Right lobe of liver (tissue), 6 donors: Measurements from ENCODE around the gene PRC1. TPM values are rescaled to one million over a fixed set of nuclear protein-coding genes. Genes with fewer than 3 reads are reported as not detected.

Source experiments
- ATAC-seq, 4 donors: fragments of 200-7000 bp; cut with Tn5 transposase; one replicate each; pipeline ENCODE4 v1.9.1; 2020; ENCODE audit warnings: mild to moderate bottlenecking in 4 of 4, moderate library complexity in 4 of 4
- DNase-seq, 3 donors: peaks; one replicate each; pipeline ENCODE4 v3.0.0-alpha.2; 2020
- H3K27ac ChIP-seq, 3 donors: fragments of 200-600 bp; one replicate each; pipeline ENCODE4 v1.8.0; 2022
- H3K27me3 ChIP-seq, 2 donors: fragments of 200-600 bp; one replicate each; pipeline ENCODE4 v1.8.0; 2022
- H3K36me3 ChIP-seq, 4 donors: fragments of 200-600 bp; sonication (generic) in 1 of 4; one replicate each; pipeline versions ENCODE4 v1.5.1 to v1.8.0; 2017 to 2022; ENCODE audit warnings: control low read depth in 1 of 4
- H3K4me1 ChIP-seq, 4 donors: fragments of 200-600 bp; sonication (generic) in 1 of 4; one replicate each; pipeline versions ENCODE4 v1.5.1 to v1.8.0; 2017 to 2022; ENCODE audit warnings: control low read depth in 1 of 4
- H3K4me3 ChIP-seq, 3 donors: fragments of 200-600 bp; one replicate each; pipeline ENCODE4 v1.8.0; 2022
- H3K9me3 ChIP-seq, 4 donors: fragments of 200-600 bp; sonication (generic) in 1 of 4; one replicate each; pipeline versions ENCODE4 v1.5.1 to v1.8.0; 2017 to 2022; ENCODE audit warnings: control low read depth in 1 of 4
- CTCF ChIP-seq, 4 donors: fragments of 200-600 bp in 3 of 4; fragments of 450-650 bp in 1 of 4; IDR thresholded peaks; one replicate each; pipeline versions ENCODE4 v1.5.1 to v1.8.0; 2016 to 2022; ENCODE audit warnings: antibody characterized with exemption in 4 of 4, mild to moderate bottlenecking in 2 of 4
- POLR2A ChIP-seq: fragments of 450-650 bp; IDR thresholded peaks from one replicate; pipeline ENCODE4 v1.6.1; 2017; ENCODE audit warnings: antibody characterized with exemption, mild to moderate bottlenecking
- WGBS: methylation state at CpG from one replicate; pipeline ENCODE4 v1.1.6; 2018; ENCODE audit warnings: low coverage, low lambda C conversion rate; ENCODE audit not compliant: insufficient coverage; ENCODE audit errors: missing lambda C conversion rate; 5-methylcytosine and 5-hydroxymethylcytosine counted together
- intact Hi-C, 2 donors: fragments of 100-400 bp; cut with DNase I; formaldehyde crosslinking; loops; one replicate each; pipeline versions ENCODE4 v1.11.2 to v1.14.1; 2022
- total RNA-seq, 6 experiments: library from RNA; depleted of rRNA in 2 of 6; stranded (reverse); fragments of >200 nt in 2 of 6; fragmentation: NEBNext Ultra II Directional in 3 of 6; extraction: Animal tissue kit (Norgen Biotek cat#: 25700) in 3 of 6; gene quantifications; one replicate each; pipeline versions ENCODE4 v1.1.0 to v1.2.4, GENCODE V29; 2016 to 2023
- donor health status: DM: no; HTN: yes; CAD: no.
- donor health status: DM: no; HTN: no; CAD: no.
- donor health status: DM: no; HTN: no; CAD: no.
- donor health status: DM: no; HTN: yes; CAD: no.
- donor health status: DM: no; HTN: yes; CAD: no.

Gene PRC1
- total RNA-seq, 6 experiments from 2014 or later, result 1.2 to 8.8 (median 4.3) TPM

GRCh38 chr15:90950676-90951075 is 43.7 kb downstream of the PRC1 start:
- Histone ChIP-seq H3K4me3 (no peak overlapping the region), H3K27me3 (no peaks in the 10 kb centered on the region), H3K4me1 (peaks cover 0 to 6% (median 3%) of the 10 kb centered on the region in 4 donors), H3K27ac (no peak overlapping the region), H3K9me3 (no peaks in the 10 kb centered on the region), H3K36me3 (peaks cover 0 to 59% (median 12%) of the 10 kb centered on the region in 4 donors)
- intact Hi-C loops, result loop anchor here in 1 of 2 donors (10.0 kb wide), 1 partner anchor 84 kb away; no protein-coding TSS in a partner anchor
- no peak for TF ChIP-seq POLR2A
- TF ChIP-seq CTCF (IDR thresholded peaks at IDR 0.05), result no peak
- ATAC-seq (no peak), DNase-seq (no peak)
- 100% methylated on average over 4 of the region's 6 CpGs for WGBS

- 100% methylated on average over 1 of the region's 23 CpGs for WGBS
- no peak overlapping the region for H3K4me3 ChIP-seq
- DNase-seq (peak in 1 of 3 donors; percentile 49), ATAC-seq (no peak)
- H3K27ac ChIP-seq, result no peak overlapping the region
- peaks cover 0 to 60% (median 13%) of the 10 kb centered on the region in 4 donors for H3K36me3 ChIP-seq
- H3K9me3 ChIP-seq, result no peaks in the 10 kb centered on the region
- H3K4me1 ChIP-seq, result peaks cover 0 to under 1% (median 0%) of the 10 kb centered on the region in 4 donors
- intact Hi-C loops, result loop anchor here in 1 of 2 donors (10.0 kb wide), 1 partner anchor 85 kb away; no protein-coding TSS in a partner anchor
- H3K27me3 ChIP-seq, result no peaks in the 10 kb centered on the region
- TF ChIP-seq POLR2A (no peak), CTCF (IDR thresholded peaks at IDR 0.05) (no peak)
Observed at GRCh38 chr15:90949979-90950675, 44.2 kb downstream of the PRC1 start.

- Histone ChIP-seq H3K27me3 (no peaks in the 10 kb centered on the region), H3K9me3 (no peaks in the 10 kb centered on the region), H3K4me3 (no peak overlapping the region), H3K4me1 (no peaks in the 10 kb centered on the region), H3K27ac (no peak overlapping the region), H3K36me3 (peaks cover 0 to 74% (median 25%) of the 10 kb centered on the region in 4 donors)
- DNase-seq (peak in 1 of 3 donors; percentile 30), ATAC-seq (no peak)
- WGBS, result no CpG with 5 or more reads among the region's 8 CpGs
- TF ChIP-seq CTCF (IDR thresholded peaks at IDR 0.05), result no peak
- TF ChIP-seq POLR2A, result no peak
- intact Hi-C loops, result no loop called here
Observed at GRCh38 chr15:90948506-90948905, 45.8 kb downstream of the PRC1 start.

- TF ChIP-seq POLR2A (no peak), CTCF (IDR thresholded peaks at IDR 0.05) (no peak)
- ATAC-seq (no peak), DNase-seq (no peak)
- peaks cover 0 to 74% (median 30%) of the 10 kb centered on the region in 4 donors for H3K36me3 ChIP-seq
- H3K4me3 ChIP-seq, result no peak overlapping the region
- H3K4me1 ChIP-seq, result no peaks in the 10 kb centered on the region
- WGBS, result 100% methylated on average over 2 of the region's 18 CpGs
- no peaks in the 10 kb centered on the region for H3K9me3 ChIP-seq
- H3K27ac ChIP-seq, result no peak overlapping the region
- H3K27me3 ChIP-seq, result no peaks in the 10 kb centered on the region
- intact Hi-C loops, result no loop called here
Observed at GRCh38 chr15:90947577-90948357, 46.6 kb downstream of the PRC1 start.
